Endothelial cell of umbilical vein (primary cell): ENCODE results near the gene PXN. TPM values are rescaled to one million over a fixed set of nuclear protein-coding genes. Genes with fewer than 3 reads are reported as not detected.

Experiments
- BruUV-seq: library from RNA; stranded (reverse); fragments of 400-500 nt; replicated peaks from 2 replicates; lab custom pipeline; 2021; lab: Mats Ljungman, UMichigan
- CTCF ChIA-PET: fragments of 300-600, 350-600 bp; sonication (Branson Sonifier 250); formaldehyde crosslinking; loops from one replicate; lab custom pipeline; 2021; ENCODE audit warnings: antibody characterized with exemption, inconsistent platforms; lab: Charles Lee
- POLR2A ChIA-PET: fragments of 300-600, 350-600 bp; sonication (Branson Sonifier 250); formaldehyde crosslinking; loops from one replicate; lab custom pipeline; 2021; ENCODE audit warnings: antibody characterized with exemption, inconsistent platforms; lab: Charles Lee
- DNase-seq: peaks from one replicate; pipeline ENCODE4 v3.0.0-alpha.2; 2011; ENCODE audit warnings: low read depth, low spot score
- FAIRE-seq: peaks from 2 replicates; lab custom pipeline; 2011; peaks lifted over from hg19 to GRCh38; lab: Jason Lieb, UNC
- H2AFZ ChIP-seq: 2 replicates; pipeline ENCODE4 v1.6.0; 2012; ENCODE audit warnings: low read depth, low read length, control low read depth, inconsistent platforms
- H3K27ac ChIP-seq: 2 replicates; pipeline ENCODE4 v1.5.1; 2011; ENCODE audit warnings: low read depth, mild to moderate bottlenecking, control low read depth, low read length, moderate library complexity; ENCODE audit not compliant: insufficient read depth
- H3K27me3 ChIP-seq, 2 experiments: 2 replicates each; pipeline versions ENCODE4 v1.6.0 to v1.6.1; 2011; ENCODE audit warnings: low read length in 2 of 2, mixed read lengths in 1 of 2; ENCODE audit not compliant: control insufficient read depth in 2 of 2, insufficient read depth in 2 of 2
- H3K36me3 ChIP-seq, 2 experiments: 2 replicates in 1 of 2; 3 replicates in 1 of 2; pipeline ENCODE4 v1.5.1; 2011; ENCODE audit warnings: low read length in 2 of 2, mild to moderate bottlenecking in 1 of 2, moderate library complexity in 1 of 2; ENCODE audit not compliant: control insufficient read depth in 2 of 2, insufficient read depth in 2 of 2; ENCODE audit errors: extremely low read depth in 1 of 2
- H3K4me1 ChIP-seq: 3 replicates; pipeline ENCODE4 v1.5.1; 2011; ENCODE audit warnings: mild to moderate bottlenecking, low read length; ENCODE audit not compliant: control insufficient read depth, insufficient read depth; ENCODE audit errors: extremely low read depth
- H3K4me2 ChIP-seq: 2 replicates; pipeline ENCODE4 v1.6.1; 2011; ENCODE audit warnings: low read length, control low read depth, mixed read lengths; ENCODE audit not compliant: insufficient read depth
- H3K4me3 ChIP-seq, 3 experiments: fragments of 200-600 bp in 1 of 3; sonication (generic), shearing (Covaris generic) in 1 of 3; replicated peaks in 1 of 3; 2 replicates each; pipeline ENCODE4 v1.5.1; 2011 to 2016; ENCODE audit warnings: control low read depth in 3 of 3, low read length in 3 of 3, mild to moderate bottlenecking in 2 of 3, inconsistent platforms in 1 of 3, low read depth in 1 of 3, moderate library complexity in 1 of 3; ENCODE audit not compliant: insufficient read depth in 1 of 3
- H3K79me2 ChIP-seq: 2 replicates; pipeline ENCODE4 v1.6.0; 2012; ENCODE audit warnings: low read length, inconsistent platforms; ENCODE audit not compliant: control insufficient read depth, insufficient read depth
- H3K9ac ChIP-seq: replicated peaks from 2 replicates; pipeline ENCODE3; 2011; ENCODE audit warnings: low read length, control low read depth; ENCODE audit not compliant: insufficient read depth; ENCODE audit errors: extremely low read depth
- H3K9me1 ChIP-seq: replicated peaks from 3 replicates; pipeline ENCODE4 v1.6.0; 2011; ENCODE audit warnings: mild to moderate bottlenecking, low read length; ENCODE audit not compliant: control insufficient read depth, insufficient read depth; ENCODE audit errors: extremely low read depth
- H3K9me3 ChIP-seq: replicated peaks from 2 replicates; pipeline ENCODE4 v1.5.1; 2012; ENCODE audit warnings: low read length, inconsistent platforms; ENCODE audit not compliant: control insufficient read depth, insufficient read depth
- H4K20me1 ChIP-seq: replicated peaks from 2 replicates; pipeline ENCODE3; 2011; ENCODE audit warnings: mild to moderate bottlenecking, low read length; ENCODE audit not compliant: control insufficient read depth, insufficient read depth; ENCODE audit errors: extremely low read depth
- JUN ChIP-seq: IDR thresholded peaks from 2 replicates; pipeline ENCODE4 v1.6.1; 2011; ENCODE audit warnings: borderline replicate concordance, low read depth; ENCODE audit not compliant: insufficient read length, insufficient read depth
- POLR2A ChIP-seq: IDR thresholded peaks from 2 replicates; pipeline ENCODE4 v1.6.1; 2012; ENCODE audit warnings: low read depth, mild to moderate bottlenecking, control low read depth, low read length
- POLR2AphosphoS5 ChIP-seq: IDR thresholded peaks from 2 replicates; pipeline ENCODE4 v1.6.1; 2012; ENCODE audit warnings: low read depth, mild to moderate bottlenecking, control low read depth, low read length, moderate library complexity; ENCODE audit not compliant: insufficient read depth
- dilution Hi-C: fragments of 300-500 bp; cut with MboI; formaldehyde crosslinking; loops from one replicate; pipeline ENCODE4 v1.15.0; 2019; ENCODE audit warnings: low sequenced_read_pairs; ENCODE audit not compliant: extremely low pct_ligation_motif_present
- intact Hi-C: fragments of 100-400 bp; cut with micrococcal nuclease; formaldehyde crosslinking; loops from one replicate; pipeline ENCODE4 v1.10.0; 2022
- polyA plus RNA-seq, 4 experiments: library from polyadenylated mRNA; depleted of rRNA in 3 of 4; stranded (reverse) in 3 of 4; unstranded in 1 of 4; fragments of >200 nt; gene quantifications; 2 replicates each; pipeline versions ENCODE4 v1.2.1 to v1.2.3, GENCODE V29; 2011 to 2012; ENCODE audit warnings: missing spikeins in 1 of 4
- total RNA-seq: library from RNA; stranded (reverse); gene quantifications from 2 replicates; pipeline ENCODE4 v1.2.3, GENCODE V29; 2021
- TF ChIP-seq, protein P1 (sequence below), 2 donors: IDR thresholded peaks; 1 replicate in 1 of 2; 2 replicates in 1 of 2; pipeline ENCODE4 v1.5.1; 2011; ENCODE audit warnings: low read length in 2 of 2, mild to moderate bottlenecking in 2 of 2, moderate library complexity in 2 of 2, control low read depth in 1 of 2, inconsistent platforms in 1 of 2, low read depth in 1 of 2; ENCODE audit not compliant: insufficient read depth in 1 of 2; ENCODE audit errors: extremely low read depth in 1 of 2

PXN gene
- total and polyA plus RNA-seq, 2 donors (not counting 3 experiments of a cell fraction or from before 2014, with no cell fraction given), result 132 to 258 TPM

DNA sequence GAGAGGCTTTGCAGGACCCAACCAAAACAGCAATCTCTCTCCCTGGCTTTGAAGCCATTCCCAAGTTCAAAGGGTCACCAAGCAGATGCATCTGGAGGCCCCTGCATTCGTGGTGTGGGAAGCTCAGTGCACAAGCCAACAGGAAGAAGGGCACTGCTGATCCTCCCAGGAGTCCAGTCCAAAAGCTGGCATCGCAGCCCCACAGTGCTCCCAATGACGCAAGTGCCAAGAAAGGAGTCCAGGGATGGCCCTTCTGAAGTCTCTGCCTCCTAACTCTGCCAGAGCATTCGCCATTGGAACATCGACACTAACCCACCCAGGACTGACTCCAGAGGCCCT is 25.1 kb downstream of the PXN start:
- Histone ChIP-seq H4K20me1 (no peaks in the 10 kb centered on the region), H3K4me3 (no peak overlapping the region), H3K36me3 (no peaks in the 10 kb centered on the region), H3K9ac (peak overlapping the region; percentile 40), H3K79me2 (peaks cover 86% of the 10 kb centered on the region), H2AFZ (no peak overlapping the region), H3K27me3 (no peaks in the 10 kb centered on the region), H3K9me3 (no peaks in the 10 kb centered on the region), H3K9me1 (no peaks in the 10 kb centered on the region), H3K4me1 (peaks cover 84% of the 10 kb centered on the region), H3K4me2 (peak overlapping the region; percentile 20), H3K27ac (peak overlapping the region; percentile 83)
- no TSS peak for BruUV-seq
- TF ChIP-seq, protein P1, sequence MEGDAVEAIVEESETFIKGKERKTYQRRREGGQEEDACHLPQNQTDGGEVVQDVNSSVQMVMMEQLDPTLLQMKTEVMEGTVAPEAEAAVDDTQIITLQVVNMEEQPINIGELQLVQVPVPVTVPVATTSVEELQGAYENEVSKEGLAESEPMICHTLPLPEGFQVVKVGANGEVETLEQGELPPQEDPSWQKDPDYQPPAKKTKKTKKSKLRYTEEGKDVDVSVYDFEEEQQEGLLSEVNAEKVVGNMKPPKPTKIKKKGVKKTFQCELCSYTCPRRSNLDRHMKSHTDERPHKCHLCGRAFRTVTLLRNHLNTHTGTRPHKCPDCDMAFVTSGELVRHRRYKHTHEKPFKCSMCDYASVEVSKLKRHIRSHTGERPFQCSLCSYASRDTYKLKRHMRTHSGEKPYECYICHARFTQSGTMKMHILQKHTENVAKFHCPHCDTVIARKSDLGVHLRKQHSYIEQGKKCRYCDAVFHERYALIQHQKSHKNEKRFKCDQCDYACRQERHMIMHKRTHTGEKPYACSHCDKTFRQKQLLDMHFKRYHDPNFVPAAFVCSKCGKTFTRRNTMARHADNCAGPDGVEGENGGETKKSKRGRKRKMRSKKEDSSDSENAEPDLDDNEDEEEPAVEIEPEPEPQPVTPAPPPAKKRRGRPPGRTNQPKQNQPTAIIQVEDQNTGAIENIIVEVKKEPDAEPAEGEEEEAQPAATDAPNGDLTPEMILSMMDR (IDR thresholded peaks at IDR 0.05; ENCODE audit: extremely low read depth in 1 of 2, insufficient read depth in 1 of 2, low read depth in 1 of 2, low read length in 2 of 2), result no peak
- TF ChIP-seq POLR2AphosphoS5 (peak; percentile 38), JUN (no peak), POLR2A (no peak)
- intact Hi-C loops, result no loop called here
- POLR2A ChIA-PET, result interaction anchor here (2.6 to 5.9 kb wide), 5 partner anchors 9 to 51 kb away, joined by 12 to 53 read pairs (median 36); partner anchors contain the start of genes PXN, RNU4-1, RNU4-2 and RPLP0
- dilution Hi-C loops, result no loop called here
- FAIRE-seq, result peak; percentile 69
- CTCF ChIA-PET, result interaction anchor here (1.0 to 33.5 kb wide), 3 partner anchors 12 to 62 kb away, joined by 3 to 1402 read pairs (median 906); partner anchors contain the start of genes PXN and SIRT4
- DNase-seq, result peak; percentile 72

DNA sequence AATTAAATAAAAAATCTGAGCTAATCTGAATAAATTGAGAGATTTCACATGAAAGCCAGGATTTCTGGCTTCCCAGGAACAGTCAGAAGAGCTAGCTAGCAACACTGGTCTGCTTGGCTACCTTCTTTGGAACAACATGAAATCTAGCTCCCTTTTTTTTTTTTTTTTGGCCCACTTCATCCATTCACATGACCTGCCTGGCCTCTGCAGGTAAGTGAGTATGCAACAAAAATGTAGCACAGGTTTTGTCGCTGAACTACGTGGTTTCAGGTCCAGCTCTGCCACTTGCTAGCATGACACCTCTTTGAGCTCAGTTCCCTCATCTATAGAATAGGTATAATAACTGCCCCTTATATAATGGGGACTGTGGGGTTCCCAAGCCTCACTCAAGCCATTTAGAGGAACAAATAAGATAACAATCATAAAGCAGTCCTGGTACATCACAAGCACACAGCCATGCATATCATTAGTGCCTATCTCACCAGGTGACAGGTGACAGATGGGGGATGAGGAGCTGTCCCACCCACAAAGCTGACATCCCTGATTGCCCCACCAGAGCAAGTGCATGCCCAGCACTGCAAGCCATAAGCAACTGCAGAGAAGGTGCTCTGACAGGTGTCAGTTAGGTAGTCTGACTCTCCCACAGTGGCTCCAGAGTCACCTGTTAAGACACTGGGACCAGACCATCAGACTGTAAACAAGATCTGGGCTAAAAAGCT is 25.6 kb downstream of the PXN start:
- intact Hi-C loops (no loop called here), dilution Hi-C loops (no loop called here)
- Histone ChIP-seq H3K9ac (no peak overlapping the region), H3K4me2 (no peak overlapping the region), H3K4me1 (peaks cover 84% of the 10 kb centered on the region), H3K79me2 (peaks cover 88% of the 10 kb centered on the region), H4K20me1 (no peaks in the 10 kb centered on the region), H3K9me3 (no peaks in the 10 kb centered on the region), H3K9me1 (no peaks in the 10 kb centered on the region), H3K4me3 (no peak overlapping the region), H3K36me3 (no peaks in the 10 kb centered on the region), H2AFZ (no peak overlapping the region), H3K27me3 (no peaks in the 10 kb centered on the region), H3K27ac (peak overlapping the region; percentile 83)
- ChIA-PET POLR2A (interaction anchor here (0.6 to 5.9 kb wide), 6 partner anchors 8 to 64 kb away, joined by 3 to 53 read pairs (median 32); partner anchors contain the start of genes PXN, RNU4-1, RNU4-2 and RPLP0), CTCF (interaction anchor here (24.5 to 33.5 kb wide), 2 partner anchors 12 to 18 kb away, joined by 906 to 1402 read pairs; partner anchors contain the start of gene PXN)
- FAIRE-seq (no peak), DNase-seq (no peak)
- TF ChIP-seq POLR2A (no peak), JUN (no peak)
- TF ChIP-seq, protein P1 (IDR thresholded peaks at IDR 0.05; ENCODE audit: extremely low read depth in 1 of 2, insufficient read depth in 1 of 2, low read depth in 1 of 2, low read length in 2 of 2), result no peak
- no TSS peak for BruUV-seq
